Spleen (tissue), 11 donors: ENCODE measurements around the gene POLE. TPM values are rescaled to one million over a fixed set of nuclear protein-coding genes. Genes with fewer than 3 reads are reported as not detected.

ENCODE experiments used
- DNase-seq: peaks from one replicate; pipeline ENCODE4 v3.0.0-alpha.2; 2020
- H3K27ac ChIP-seq, 8 donors: fragments of 200-600 bp; sonication (generic) in 7 of 8; 1 replicate in 4 of 8; 2 replicates in 4 of 8; pipeline versions ENCODE4 v1.5.0 to v1.8.0; 2016 to 2021; ENCODE audit warnings: inconsistent platforms in 4 of 8, mild to moderate bottlenecking in 4 of 8, moderate library complexity in 1 of 8
- H3K27me3 ChIP-seq, 7 donors: fragments of 200-600 bp; sonication (generic) in 6 of 7; replicated peaks in 1 of 7; 1 replicate in 4 of 7; 2 replicates in 3 of 7; pipeline versions ENCODE4 v1.5.0 to v1.8.0; 2016 to 2021; ENCODE audit warnings: inconsistent platforms in 3 of 7, mild to moderate bottlenecking in 1 of 7
- H3K36me3 ChIP-seq, 6 donors: fragments of 200-600 bp; sonication (generic) in 5 of 6; 1 replicate in 4 of 6; 2 replicates in 2 of 6; pipeline versions ENCODE4 v1.5.0 to v1.8.0; 2016 to 2021; ENCODE audit warnings: inconsistent platforms in 2 of 6
- H3K4me1 ChIP-seq, 6 donors: fragments of 200-600 bp; sonication (generic) in 5 of 6; 1 replicate in 3 of 6; 2 replicates in 3 of 6; pipeline versions ENCODE4 v1.5.0 to v1.8.0; 2016 to 2021; ENCODE audit warnings: inconsistent platforms in 3 of 6
- H3K4me3 ChIP-seq, 8 donors: fragments of 200-600 bp; sonication (generic) in 7 of 8; 1 replicate in 4 of 8; 2 replicates in 4 of 8; pipeline versions ENCODE4 v1.5.0 to v1.8.0; 2016 to 2021; ENCODE audit warnings: inconsistent platforms in 4 of 8, mild to moderate bottlenecking in 4 of 8, moderate library complexity in 2 of 8
- H3K9me3 ChIP-seq, 8 donors: fragments of 200-600 bp; sonication (generic) in 7 of 8; 1 replicate in 4 of 8; 2 replicates in 4 of 8; pipeline versions ENCODE4 v1.5.0 to v1.8.0; 2016 to 2021; ENCODE audit warnings: inconsistent platforms in 4 of 8
- CTCF ChIP-seq, 11 experiments: fragments of 200-600 bp in 7 of 11; fragments of 450-650 bp in 4 of 11; sonication (generic) in 4 of 11; IDR thresholded peaks in 8 of 11; conservative IDR thresholded peaks in 3 of 11; 1 replicate in 7 of 11; 2 replicates in 4 of 11; pipeline versions ENCODE4 v1.4.0 to v1.8.0; 2016 to 2021; ENCODE audit warnings: antibody characterized with exemption in 11 of 11, inconsistent platforms in 4 of 11, mild to moderate bottlenecking in 1 of 11
- POLR2A ChIP-seq, 3 donors: fragments of 450-650 bp; IDR thresholded peaks; one replicate each; pipeline ENCODE4 v1.5.1; 2017; ENCODE audit warnings: antibody characterized with exemption in 3 of 3, mild to moderate bottlenecking in 1 of 3
- POLR2AphosphoS5 ChIP-seq, 3 donors: sonication (generic); formaldehyde crosslinking; IDR thresholded peaks; one replicate each; pipeline ENCODE4 v1.5.1; 2017; ENCODE audit warnings: antibody characterized with exemption in 3 of 3
- WGBS, 5 donors: extraction: QIAGEN DNeasy Blood & Tissue Kit in 3 of 5; methylation state at CpG; one replicate each; pipeline versions ENCODE4 v1.1.5 to v1.1.7; 2013 to 2018; 5-methylcytosine and 5-hydroxymethylcytosine counted together
- intact Hi-C: fragments of 100-400 bp; cut with DNase I; formaldehyde crosslinking; loops from one replicate; pipeline ENCODE4 v1.15.0; 2023; ENCODE audit warnings: low total_unique reads
- polyA plus RNA-seq, 3 donors: library from polyadenylated mRNA; stranded (reverse); fragments of 200-250 nt; gene quantifications; one replicate each; pipeline ENCODE4 v1.2.1, GENCODE V29; 2013
- total RNA-seq, 7 donors: library from RNA; depleted of rRNA in 3 of 7; stranded (reverse); fragments of >200 nt in 3 of 7; fragmentation: NEBNext Ultra II Directional in 4 of 7; extraction: Animal tissue kit (Norgen Biotek cat#: 25700) in 4 of 7; gene quantifications; one replicate each; pipeline versions ENCODE4 v1.1.0 to v1.2.1, GENCODE V29; 2016 to 2021
- donor health status: healthy with polysubstance abuse.
- donor health status: DM: no; HTN: no; CAD: no; lungs with moderate emphysema.
- donor health status: DM: no; HTN: no; CAD: no.
- donor health status: Bipolar disorder and iron deficiency.
- donor health status: healthy.
- donor health status: DM: no; HTN: no; CAD: no.
- donor health status: DM: yes; HTN: yes; CAD: no.

The POLE gene
- total and polyA plus RNA-seq, 10 donors = 18.1 to 122 (median 89.4) TPM

- no peak for TF ChIP-seq CTCF (IDR thresholded peaks at IDR 0.05 in 8 of 11, conservative IDR thresholded peaks at IDR 0.05 in 3 of 11)
- no peak for TF ChIP-seq POLR2AphosphoS5 (IDR thresholded peaks at IDR 0.05)
- TF ChIP-seq POLR2A (IDR thresholded peaks at IDR 0.05) = no peak
- intact Hi-C loops = loop anchor here (10.0 kb wide), 1 partner anchor 456 kb away; no protein-coding TSS in a partner anchor
- H3K4me1 ChIP-seq = peaks cover 3 to 38% (median 17%) of the 10 kb centered on the region in 6 donors
- no peaks in the 10 kb centered on the region for H3K36me3 ChIP-seq
- H3K27ac ChIP-seq = no peak overlapping the region
- peaks cover 0 to 67% (median 19%) of the 10 kb centered on the region in 7 donors for H3K27me3 ChIP-seq
- H3K4me3 ChIP-seq = peak overlapping the region in 1 of 8 donors; percentile 46
- no peak for DNase-seq
- WGBS, 5 donors = 77 to 83% (median 80%) methylated on average over 33 of the region's 33 CpGs
- peaks cover 0 to 10% (median 2%) of the 10 kb centered on the region in 8 donors for H3K9me3 ChIP-seq
Measured at GRCh38 chr12:132610866-132611602, 76.1 kb downstream of the POLE start.

- TF ChIP-seq POLR2AphosphoS5 (IDR thresholded peaks at IDR 0.05) = peak in 1 of 3 donors; percentile 42
- no peak for TF ChIP-seq CTCF (IDR thresholded peaks at IDR 0.05 in 8 of 11, conservative IDR thresholded peaks at IDR 0.05 in 3 of 11)
- DNase-seq = no peak
- intact Hi-C loops = loop anchor here (10.0 kb wide), 1 partner anchor 455 kb away; no protein-coding TSS in a partner anchor
Measured at GRCh38 chr12:132610051-132610759, 76.9 kb downstream of the POLE start, which contains the start of gene LRCOL1. TSS of gene LRCOL1 (minus strand) at chr12:132610582. CDS start at chr12:132606251, 4,331 bp downstream.

GRCh38 chr12:132608231-132609171, 78.6 kb downstream of the POLE start:
- 46 to 58% (median 49%) methylated on average over 24 to 25 of the region's 25 CpGs for WGBS, 5 donors
- peaks cover 0 to 44% (median 27%) of the 10 kb centered on the region in 6 donors for H3K4me1 ChIP-seq
- H3K9me3 ChIP-seq = peaks cover 0 to 7% (median 0%) of the 10 kb centered on the region in 8 donors
- no peak overlapping the region for H3K4me3 ChIP-seq
- H3K27me3 ChIP-seq = peaks cover 0 to 81% (median 22%) of the 10 kb centered on the region in 7 donors
- intact Hi-C loops = no loop called here
- H3K36me3 ChIP-seq = no peaks in the 10 kb centered on the region
- DNase-seq = no peak
- H3K27ac ChIP-seq = no peak overlapping the region
- no peak for TF ChIP-seq POLR2A (IDR thresholded peaks at IDR 0.05)
- TF ChIP-seq CTCF (IDR thresholded peaks at IDR 0.05 in 8 of 11, conservative IDR thresholded peaks at IDR 0.05 in 3 of 11) = no peak
- peak; percentile 24 to 55 (median 46) for TF ChIP-seq POLR2AphosphoS5 (IDR thresholded peaks at IDR 0.05)

More at GRCh38 chr12:132610051-132610759, 76.9 kb downstream of the POLE start, which contains the start of gene LRCOL1:
- Histone ChIP-seq H3K9me3 (peaks cover 0 to 7% (median 0%) of the 10 kb centered on the region in 8 donors), H3K27ac (peak within 1 kb of the TSS in 1 of 8 donors; percentile 4), H3K4me3 (peak within 1 kb of the TSS in 5 of 8 donors; percentile 4 to 46 (median 13)), H3K36me3 (no peaks in the 10 kb centered on the region), H3K27me3 (peaks cover 0 to 67% (median 14%) of the 10 kb centered on the region in 7 donors), H3K4me1 (peaks cover 3 to 37% (median 17%) of the 10 kb centered on the region in 6 donors)
- 16 to 44% (median 35%) methylated on average over 34 to 35 of the region's 35 CpGs for WGBS, 5 donors
